GM12801 (cell line): ENCODE measurements around the gene FAM163A.

ENCODE experiments used
- CTCF ChIP-seq: IDR thresholded peaks from one replicate; pipeline ENCODE4 v1.5.1; 2011; ENCODE audit warnings: control low read depth; ENCODE audit not compliant: insufficient read length; ENCODE audit errors: extremely low read depth

FAM163A gene

GRCh38 chr1:179743679-179744400 is 749 bp downstream of the FAM163A start:
- no peak for TF ChIP-seq CTCF

- no peak for TF ChIP-seq CTCF
Observed at GRCh38 chr1:179744401-179745130, 1.5 kb downstream of the FAM163A start.

GRCh38 chr1:179745131-179745611 is 2.1 kb downstream of the FAM163A start:
- TF ChIP-seq CTCF = no peak

- no peak for TF ChIP-seq CTCF
Observed at GRCh38 chr1:179745743-179746142, 2.7 kb downstream of the FAM163A start.

GRCh38 chr1:179747611-179748010 is 4.5 kb downstream of the FAM163A start:
- no peak for TF ChIP-seq CTCF

- no peak for TF ChIP-seq CTCF
Observed at GRCh38 chr1:179748772-179749171, 5.7 kb downstream of the FAM163A start.

- TF ChIP-seq CTCF = no peak
Observed at GRCh38 chr1:179750630-179751029, 7.5 kb downstream of the FAM163A start.
